Activated CD4-positive, alpha-beta T cell treated with anti-CD3 and anti-CD28 coated beads, Interleukin-2, amount 50 U/mL, for 1 hour (primary cell): ENCODE results near the gene SYVN1.

Source experiments
- DNase-seq: peaks from one replicate; pipeline ENCODE4 v3.0.0-alpha.2; 2020

The SYVN1 gene

GRCh38 chr11:65085446-65085845 is 48.9 kb downstream of the SYVN1 start:
- DNase-seq: no peak

GRCh38 chr11:65084598-65085375 is 49.5 kb downstream of the SYVN1 start:
- no peak for DNase-seq

- peak; percentile 94 for DNase-seq
These were observed 50.3 kb downstream of the SYVN1 start, which contains the start of the genes CDCA5 and ZFPL1 for GRCh38 chr11:65083834-65084597. TSS of gene CDCA5 (minus strand) at chr11:65084040. CDS start at chr11:65083978, 62 bp downstream. TSS of gene ZFPL1 (plus strand) at chr11:65084222. CDS start at chr11:65084699, 477 bp downstream.

GRCh38 chr11:65083134-65083833 is 51.0 kb downstream of the SYVN1 start:
- DNase-seq: no peak

GRCh38 chr11:65078786-65079342 is 55.5 kb downstream of the SYVN1 start:
- no peak for DNase-seq

- peak; percentile 78 for DNase-seq
These were observed 56.2 kb downstream of the SYVN1 start for GRCh38 chr11:65078151-65078550.

- DNase-seq: no peak
These were observed 56.9 kb downstream of the SYVN1 start for GRCh38 chr11:65077451-65077850.
